H9 (cell line): ENCODE measurements around the gene NANOG. TPM values are rescaled to one million over a fixed set of nuclear protein-coding genes. Genes with fewer than 3 reads are reported as not detected.

Experiments used
- DNase-seq: peaks from one replicate; pipeline ENCODE4 v3.0.0-alpha.2; 2017
- H2AFZ ChIP-seq: one replicate; pipeline ENCODE4 v1.6.1; 2013; ENCODE audit warnings: mild to moderate bottlenecking, low read length, control low read depth, moderate library complexity
- H2AK5ac ChIP-seq: 2 replicates; pipeline ENCODE4 v1.6.1; 2013; ENCODE audit warnings: low read length, control low read depth, mixed read lengths; ENCODE audit not compliant: insufficient read length
- H2BK120ac ChIP-seq: one replicate; pipeline ENCODE4 v1.6.1; 2013; ENCODE audit warnings: low read depth, mild to moderate bottlenecking, low read length, control low read depth, inconsistent platforms; ENCODE audit not compliant: poor library complexity, severe bottlenecking
- H2BK12ac ChIP-seq: 2 replicates; pipeline ENCODE4 v1.6.1; 2013; ENCODE audit warnings: low read length, control low read depth, mixed read lengths, low read depth; ENCODE audit not compliant: insufficient read length
- H2BK15ac ChIP-seq: 2 replicates; pipeline ENCODE4 v1.6.1; 2013; ENCODE audit warnings: low read depth, low read length, control low read depth
- H2BK20ac ChIP-seq: one replicate; pipeline ENCODE4 v1.6.1; 2013; ENCODE audit warnings: low read depth, mild to moderate bottlenecking, low read length, control low read depth, inconsistent platforms; ENCODE audit not compliant: poor library complexity, severe bottlenecking
- H2BK5ac ChIP-seq: 2 replicates; pipeline ENCODE4 v1.6.1; 2013; ENCODE audit warnings: low read length, control low read depth, mixed read lengths; ENCODE audit not compliant: insufficient read length
- H3K14ac ChIP-seq: 2 replicates; pipeline ENCODE4 v1.6.1; 2013; ENCODE audit warnings: low read length, control low read depth; ENCODE audit not compliant: insufficient read depth
- H3K18ac ChIP-seq: 2 replicates; pipeline ENCODE4 v1.6.1; 2013; ENCODE audit warnings: low read depth, mild to moderate bottlenecking, mixed read lengths, low read length, control low read depth; ENCODE audit not compliant: insufficient read length
- H3K23ac ChIP-seq: 2 replicates; pipeline ENCODE4 v1.6.1; 2013; ENCODE audit warnings: low read length, control low read depth, mixed read lengths, low read depth; ENCODE audit not compliant: insufficient read length
- H3K23me2 ChIP-seq: 2 replicates; pipeline ENCODE4 v1.6.1; 2013; ENCODE audit warnings: low read depth, mild to moderate bottlenecking, mixed read lengths, low read length, control low read depth; ENCODE audit not compliant: insufficient read length, poor library complexity, severe bottlenecking
- H3K27ac ChIP-seq: 2 replicates; pipeline ENCODE4 v1.5.1; 2013; ENCODE audit warnings: low read length, control low read depth, mixed read lengths, low read depth; ENCODE audit not compliant: insufficient read length
- H3K27me3 ChIP-seq: 2 replicates; pipeline ENCODE4 v1.6.1; 2013; ENCODE audit warnings: low read length, control low read depth, inconsistent platforms; ENCODE audit not compliant: insufficient read depth
- H3K4ac ChIP-seq: 2 replicates; pipeline ENCODE4 v1.6.1; 2013; ENCODE audit warnings: low read depth, mild to moderate bottlenecking, control low read depth, inconsistent platforms, low read length, moderate library complexity
- H3K4me1 ChIP-seq: 2 replicates; pipeline ENCODE4 v1.6.1; 2013; ENCODE audit warnings: low read length, control low read depth, inconsistent platforms; ENCODE audit not compliant: insufficient read depth
- H3K4me2 ChIP-seq: 2 replicates; pipeline ENCODE4 v1.6.1; 2013; ENCODE audit warnings: low read length, control low read depth, mixed read lengths; ENCODE audit not compliant: insufficient read length, insufficient read depth
- H3K56ac ChIP-seq: 2 replicates; pipeline ENCODE4 v1.6.1; 2013; ENCODE audit warnings: low read depth, mild to moderate bottlenecking, mixed read lengths, low read length, control low read depth; ENCODE audit not compliant: insufficient read length
- H3K79me1 ChIP-seq: 2 replicates; pipeline ENCODE4 v1.6.1; 2013; ENCODE audit warnings: low read depth, mild to moderate bottlenecking, moderate library complexity, low read length, control low read depth, inconsistent platforms; ENCODE audit not compliant: insufficient read depth, poor library complexity, severe bottlenecking
- H3K79me2 ChIP-seq: 2 replicates; pipeline ENCODE4 v1.6.1; 2013; ENCODE audit warnings: low read length, control low read depth, inconsistent platforms; ENCODE audit not compliant: insufficient read depth
- H3K9ac ChIP-seq: 2 replicates; pipeline ENCODE4 v1.6.1; 2013; ENCODE audit warnings: low read length, control low read depth, mixed read lengths; ENCODE audit not compliant: insufficient read length; ENCODE audit errors: extremely low read depth
- H3K9me3 ChIP-seq: one replicate; pipeline ENCODE4 v1.6.1; 2013; ENCODE audit warnings: low read depth, low read length, inconsistent platforms; ENCODE audit not compliant: control insufficient read depth
- H3T11ph ChIP-seq: one replicate; pipeline ENCODE4 v1.6.1; 2013; ENCODE audit warnings: mild to moderate bottlenecking, low read length, control low read depth, inconsistent platforms
- H4K20me1 ChIP-seq: one replicate; pipeline ENCODE4 v1.6.1; 2013; ENCODE audit not compliant: control insufficient read depth, insufficient read length, insufficient read depth
- H4K5ac ChIP-seq: 2 replicates; pipeline ENCODE4 v1.6.1; 2013; ENCODE audit warnings: low read depth, mild to moderate bottlenecking, mixed read lengths, low read length, control low read depth; ENCODE audit not compliant: insufficient read length
- H4K8ac ChIP-seq: replicated peaks from 2 replicates; pipeline ENCODE4 v1.6.1; 2013; ENCODE audit warnings: low read length, control low read depth, mixed read lengths, low read depth; ENCODE audit not compliant: insufficient read length
- H4K91ac ChIP-seq: 2 replicates; pipeline ENCODE4 v1.6.1; 2013; ENCODE audit warnings: low read depth, mild to moderate bottlenecking, moderate library complexity, mixed read lengths, low read length, control low read depth; ENCODE audit not compliant: insufficient read length
- H3K27ac Mint-ChIP-seq, 3 experiments: 2 replicates in 2 of 3; 3 replicates in 1 of 3; pipeline ENCODE4 v1.8.0; 2020 to 2021; ENCODE audit warnings: mixed read lengths in 3 of 3, mild to moderate bottlenecking in 1 of 3, moderate library complexity in 1 of 3
- H3K27me3 Mint-ChIP-seq: 2 replicates; pipeline ENCODE4 v1.8.0; 2021; ENCODE audit warnings: low read depth, mild to moderate bottlenecking, moderate library complexity, mixed read lengths
- H3K36me3 Mint-ChIP-seq, 3 experiments: 2 replicates in 2 of 3; 3 replicates in 1 of 3; pipeline ENCODE4 v1.8.0; 2020 to 2021; ENCODE audit warnings: low read depth in 3 of 3, mixed read lengths in 3 of 3; ENCODE audit not compliant: insufficient read depth in 1 of 3
- H3K4me1 Mint-ChIP-seq, 2 experiments: 2 replicates each; pipeline ENCODE4 v1.8.0; 2020; ENCODE audit warnings: mixed read lengths in 2 of 2
- H3K4me3 Mint-ChIP-seq, 2 experiments: 2 replicates in 1 of 2; 3 replicates in 1 of 2; pipeline ENCODE4 v1.8.0; 2020 to 2021; ENCODE audit warnings: mild to moderate bottlenecking in 2 of 2, mixed read lengths in 2 of 2, moderate library complexity in 1 of 2
- H3K9me3 Mint-ChIP-seq, 2 experiments: 2 replicates in 1 of 2; 3 replicates in 1 of 2; pipeline ENCODE4 v1.8.0; 2020; ENCODE audit warnings: mild to moderate bottlenecking in 2 of 2, mixed read lengths in 2 of 2, moderate library complexity in 1 of 2
- whole genome bisulfite sequencing: extraction: QIAGEN DNeasy Blood & Tissue Kit; methylation state at CpG from one replicate; pipeline ENCODE4 v1.1.7; 2013; ENCODE audit warnings: missing lambda C conversion rate, low lambda C conversion rate, mixed read lengths; ENCODE audit not compliant: insufficient read length; ENCODE audit errors: extremely low coverage; 5-methylcytosine and 5-hydroxymethylcytosine counted together
- total RNA-seq: library from RNA; stranded (reverse); gene quantifications from 2 replicates; pipeline ENCODE4 v1.2.1, GENCODE V29; 2021
- TF ChIP-seq, protein P1 (sequence below): fragments of 200-600 bp; sonication (generic); conservative IDR thresholded peaks from 3 replicates; pipeline ENCODE4 v1.8.0; 2021; ENCODE audit warnings: antibody characterized with exemption, mild to moderate bottlenecking

Gene NANOG
- total RNA-seq, 1 experiment from 2014 or later, result 199 TPM

- no peak overlapping the region for H3K9ac ChIP-seq
- no peaks in the 10 kb centered on the region for H3K4me1 ChIP-seq
- WGBS, result no CpG with 5 or more reads among the region's 3 CpGs
- Mint-ChIP-seq H3K27me3 (no peaks in the 10 kb centered on the region), H3K27ac (no peak overlapping the region), H3K4me3 (no peak overlapping the region), H3K36me3 (peaks cover 0 to 2% (median 0%) of the 10 kb centered on the region in 3 experiments; a peak in 1 of 7 replicates), H3K4me1 (peaks cover 7 to 16% of the 10 kb centered on the region in 2 experiments), H3K9me3 (no peaks in the 10 kb centered on the region)
- H3K18ac ChIP-seq, result no peak overlapping the region
- H3K14ac ChIP-seq, result no peak overlapping the region
- H4K20me1 ChIP-seq, result no peaks in the 10 kb centered on the region
- H2AFZ ChIP-seq, result no peak overlapping the region
- no peaks in the 10 kb centered on the region for H3K9me3 ChIP-seq
- H3K4me2 ChIP-seq, result no peak overlapping the region
- H4K91ac ChIP-seq, result no peak overlapping the region
- no peak overlapping the region for H3K23ac ChIP-seq
- no peaks in the 10 kb centered on the region for H3K27me3 ChIP-seq
- H2BK120ac ChIP-seq, result no peak overlapping the region
- H2BK15ac ChIP-seq, result no peak overlapping the region
- DNase-seq, result no peak
- H3K27ac ChIP-seq, result no peak overlapping the region
- no peak overlapping the region for H3K4ac ChIP-seq
- no peak overlapping the region for H2BK5ac ChIP-seq
- H4K5ac ChIP-seq, result no peak overlapping the region
- no peaks in the 10 kb centered on the region for H3K79me2 ChIP-seq
- no peaks in the 10 kb centered on the region for H3K79me1 ChIP-seq
- H3T11ph ChIP-seq, result no peak overlapping the region
- H2AK5ac ChIP-seq, result no peak overlapping the region
- H4K8ac ChIP-seq, result no peak overlapping the region
- TF ChIP-seq, protein P1, sequence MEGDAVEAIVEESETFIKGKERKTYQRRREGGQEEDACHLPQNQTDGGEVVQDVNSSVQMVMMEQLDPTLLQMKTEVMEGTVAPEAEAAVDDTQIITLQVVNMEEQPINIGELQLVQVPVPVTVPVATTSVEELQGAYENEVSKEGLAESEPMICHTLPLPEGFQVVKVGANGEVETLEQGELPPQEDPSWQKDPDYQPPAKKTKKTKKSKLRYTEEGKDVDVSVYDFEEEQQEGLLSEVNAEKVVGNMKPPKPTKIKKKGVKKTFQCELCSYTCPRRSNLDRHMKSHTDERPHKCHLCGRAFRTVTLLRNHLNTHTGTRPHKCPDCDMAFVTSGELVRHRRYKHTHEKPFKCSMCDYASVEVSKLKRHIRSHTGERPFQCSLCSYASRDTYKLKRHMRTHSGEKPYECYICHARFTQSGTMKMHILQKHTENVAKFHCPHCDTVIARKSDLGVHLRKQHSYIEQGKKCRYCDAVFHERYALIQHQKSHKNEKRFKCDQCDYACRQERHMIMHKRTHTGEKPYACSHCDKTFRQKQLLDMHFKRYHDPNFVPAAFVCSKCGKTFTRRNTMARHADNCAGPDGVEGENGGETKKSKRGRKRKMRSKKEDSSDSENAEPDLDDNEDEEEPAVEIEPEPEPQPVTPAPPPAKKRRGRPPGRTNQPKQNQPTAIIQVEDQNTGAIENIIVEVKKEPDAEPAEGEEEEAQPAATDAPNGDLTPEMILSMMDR, result no peak
- no peak overlapping the region for H2BK12ac ChIP-seq
- no peaks in the 10 kb centered on the region for H3K23me2 ChIP-seq
- H3K56ac ChIP-seq, result no peak overlapping the region
- no peak overlapping the region for H2BK20ac ChIP-seq
Observed at GRCh38 chr12:7769999-7770398, 19.2 kb upstream of the NANOG start.
